ENCODE measurements around the gene AGAP3. TPM values are rescaled to one million over a fixed set of nuclear protein-coding genes. Genes with fewer than 3 reads are reported as not detected.
A peak's percentile ranks its signal among the peaks of the same experiment; 100 is the strongest.

The AGAP3 gene
- total RNA-seq, 4 donors from 2014 or later = 54.9 to 74.4 (median 63.8) TPM

GRCh38 chr7:151058781-151059366 lies 27.4 kb upstream of the AGAP3 start:
- 5% methylated on average over 17 of the region's 18 CpGs; no CpG with 5 or more reads in 1 of the 2 donors for WGBS, 2 donors (ENCODE audit: low coverage in 1 of 2)
- H3K4me1 ChIP-seq = peaks cover 27 to 59% (median 56%) of the 10 kb centered on the region in 4 donors

GRCh38 chr7:151059367-151060112 lies 26.7 kb upstream of the AGAP3 start, which contains the start of gene SLC4A2:
Gene SLC4A2, plus strand, starts transcription at chr7:151059589. Its CDS starts 2,399 bp downstream, at chr7:151061988.
- intact Hi-C loops (cut with DNase I; ENCODE audit: low total_unique reads) = no loop called here
- WGBS, 2 donors (ENCODE audit: low coverage in 1 of 2) = 1% methylated on average over 58 of the region's 75 CpGs; no CpG with 5 or more reads in 1 of the 2 donors
- no peaks in the 10 kb centered on the region for H3K27me3 ChIP-seq

More at GRCh38 chr7:151058781-151059366, 27.4 kb upstream of the AGAP3 start:
- TF ChIP-seq POLR2A (IDR thresholded peaks at IDR 0.05) (no peak), POLR2AphosphoS5 (IDR thresholded peaks at IDR 0.05) (no peak), EP300 (IDR thresholded peaks at IDR 0.05; ENCODE audit: low read depth) (no peak)
- TF ChIP-seq, protein P1, sequence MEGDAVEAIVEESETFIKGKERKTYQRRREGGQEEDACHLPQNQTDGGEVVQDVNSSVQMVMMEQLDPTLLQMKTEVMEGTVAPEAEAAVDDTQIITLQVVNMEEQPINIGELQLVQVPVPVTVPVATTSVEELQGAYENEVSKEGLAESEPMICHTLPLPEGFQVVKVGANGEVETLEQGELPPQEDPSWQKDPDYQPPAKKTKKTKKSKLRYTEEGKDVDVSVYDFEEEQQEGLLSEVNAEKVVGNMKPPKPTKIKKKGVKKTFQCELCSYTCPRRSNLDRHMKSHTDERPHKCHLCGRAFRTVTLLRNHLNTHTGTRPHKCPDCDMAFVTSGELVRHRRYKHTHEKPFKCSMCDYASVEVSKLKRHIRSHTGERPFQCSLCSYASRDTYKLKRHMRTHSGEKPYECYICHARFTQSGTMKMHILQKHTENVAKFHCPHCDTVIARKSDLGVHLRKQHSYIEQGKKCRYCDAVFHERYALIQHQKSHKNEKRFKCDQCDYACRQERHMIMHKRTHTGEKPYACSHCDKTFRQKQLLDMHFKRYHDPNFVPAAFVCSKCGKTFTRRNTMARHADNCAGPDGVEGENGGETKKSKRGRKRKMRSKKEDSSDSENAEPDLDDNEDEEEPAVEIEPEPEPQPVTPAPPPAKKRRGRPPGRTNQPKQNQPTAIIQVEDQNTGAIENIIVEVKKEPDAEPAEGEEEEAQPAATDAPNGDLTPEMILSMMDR (IDR thresholded peaks at IDR 0.05) = no peak
- H3K27me3 ChIP-seq = no peaks in the 10 kb centered on the region
- H3K9me3 ChIP-seq = no peaks in the 10 kb centered on the region
- DNase-seq = no peak
- in situ Hi-C loops (cut with MboI; ENCODE audit: low pct_ligation_motif_present in 1 of 4, low pct_unique_long_range_greater_than_20kb in 1 of 4, low sequenced_read_pairs in 3 of 4) = no loop called here
- peak overlapping the region; percentile 95 to 98 (median 96) for H3K27ac ChIP-seq
- peak overlapping the region; percentile 7 to 80 (median 76) for H3K4me3 ChIP-seq
- intact Hi-C loops (cut with DNase I; ENCODE audit: low total_unique reads) = no loop called here
- no peaks in the 10 kb centered on the region for H3K36me3 ChIP-seq

GRCh38 chr7:151060113-151060415 lies 26.2 kb upstream of the AGAP3 start:
- no peak for DNase-seq
- in situ Hi-C loops (cut with MboI; ENCODE audit: low pct_ligation_motif_present in 1 of 4, low pct_unique_long_range_greater_than_20kb in 1 of 4, low sequenced_read_pairs in 3 of 4) = no loop called here
- WGBS, 2 donors (ENCODE audit: low coverage in 1 of 2) = 0% methylated on average over 16 of the region's 17 CpGs; no CpG with 5 or more reads in 1 of the 2 donors
- H3K9me3 ChIP-seq = no peaks in the 10 kb centered on the region
- H3K27ac ChIP-seq = peak overlapping the region; percentile 95 to 98 (median 96)
- peaks cover 27 to 59% (median 56%) of the 10 kb centered on the region in 4 donors for H3K4me1 ChIP-seq
- peak overlapping the region; percentile 48 to 80 (median 76) for H3K4me3 ChIP-seq
- no peaks in the 10 kb centered on the region for H3K27me3 ChIP-seq
- intact Hi-C loops (cut with DNase I; ENCODE audit: low total_unique reads) = no loop called here
- no peak for TF ChIP-seq POLR2A (IDR thresholded peaks at IDR 0.05)
- TF ChIP-seq EP300 (IDR thresholded peaks at IDR 0.05; ENCODE audit: low read depth) = no peak
- TF ChIP-seq POLR2AphosphoS5 (IDR thresholded peaks at IDR 0.05) = no peak
- TF ChIP-seq, protein P1 (IDR thresholded peaks at IDR 0.05) = peak in 1 of 5 experiments; percentile 10
- H3K36me3 ChIP-seq = peaks cover 0 to 8% (median 0%) of the 10 kb centered on the region in 4 donors

More at GRCh38 chr7:151059367-151060112, 26.7 kb upstream of the AGAP3 start, which contains the start of gene SLC4A2:
- TF ChIP-seq POLR2A (IDR thresholded peaks at IDR 0.05) = peak; percentile 29
- TF ChIP-seq, protein P1 (IDR thresholded peaks at IDR 0.05) = peak; percentile 44 to 65 (median 53)
- no peak for TF ChIP-seq EP300 (IDR thresholded peaks at IDR 0.05; ENCODE audit: low read depth)
- TF ChIP-seq POLR2AphosphoS5 (IDR thresholded peaks at IDR 0.05) = peak in 2 of 3 donors; percentile 45 to 68
- peaks cover 0 to 2% (median 0%) of the 10 kb centered on the region in 4 donors for H3K36me3 ChIP-seq
- DNase-seq = peak; percentile 83
- in situ Hi-C loops (cut with MboI; ENCODE audit: low pct_ligation_motif_present in 1 of 4, low pct_unique_long_range_greater_than_20kb in 1 of 4, low sequenced_read_pairs in 3 of 4) = no loop called here
- peak within 1 kb of the TSS; percentile 95 to 98 (median 96) for H3K27ac ChIP-seq
- H3K4me3 ChIP-seq = peak within 1 kb of the TSS; percentile 48 to 80 (median 76)
- H3K9me3 ChIP-seq = no peaks in the 10 kb centered on the region
- H3K4me1 ChIP-seq = peaks cover 27 to 59% (median 56%) of the 10 kb centered on the region in 4 donors
